Esophagus squamous epithelium (tissue), 4 donors: ENCODE measurements around the gene TUBA3E.
"Not testable (repeated sequence)": the region's sequence is repeated elsewhere in the genome, so short reads cannot be mapped to it uniquely, and the experiment has no call there.

Source experiments
- POLR2A ChIP-seq, 4 donors: fragments of 450-650 bp; IDR thresholded peaks; one replicate each; pipeline ENCODE4 v1.6.1; 2017; ENCODE audit warnings: antibody characterized with exemption in 4 of 4, mild to moderate bottlenecking in 4 of 4, moderate library complexity in 3 of 4
- TF ChIP-seq, protein P1 (sequence below), 6 experiments: fragments of 450-650 bp in 4 of 6; fragments of 200-600 bp in 2 of 6; sonication (generic) in 2 of 6; IDR thresholded peaks; one replicate each; pipeline ENCODE4 v1.5.1; 2016 to 2019; ENCODE audit warnings: antibody characterized with exemption in 6 of 6, mild to moderate bottlenecking in 4 of 6, moderate library complexity in 4 of 6

GRCh38 chr2:130191319-130191718, 6.9 kb downstream of the TUBA3E start:
- TF ChIP-seq, protein P1, sequence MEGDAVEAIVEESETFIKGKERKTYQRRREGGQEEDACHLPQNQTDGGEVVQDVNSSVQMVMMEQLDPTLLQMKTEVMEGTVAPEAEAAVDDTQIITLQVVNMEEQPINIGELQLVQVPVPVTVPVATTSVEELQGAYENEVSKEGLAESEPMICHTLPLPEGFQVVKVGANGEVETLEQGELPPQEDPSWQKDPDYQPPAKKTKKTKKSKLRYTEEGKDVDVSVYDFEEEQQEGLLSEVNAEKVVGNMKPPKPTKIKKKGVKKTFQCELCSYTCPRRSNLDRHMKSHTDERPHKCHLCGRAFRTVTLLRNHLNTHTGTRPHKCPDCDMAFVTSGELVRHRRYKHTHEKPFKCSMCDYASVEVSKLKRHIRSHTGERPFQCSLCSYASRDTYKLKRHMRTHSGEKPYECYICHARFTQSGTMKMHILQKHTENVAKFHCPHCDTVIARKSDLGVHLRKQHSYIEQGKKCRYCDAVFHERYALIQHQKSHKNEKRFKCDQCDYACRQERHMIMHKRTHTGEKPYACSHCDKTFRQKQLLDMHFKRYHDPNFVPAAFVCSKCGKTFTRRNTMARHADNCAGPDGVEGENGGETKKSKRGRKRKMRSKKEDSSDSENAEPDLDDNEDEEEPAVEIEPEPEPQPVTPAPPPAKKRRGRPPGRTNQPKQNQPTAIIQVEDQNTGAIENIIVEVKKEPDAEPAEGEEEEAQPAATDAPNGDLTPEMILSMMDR (IDR thresholded peaks at IDR 0.05) = not testable (repeated sequence)
- not testable (repeated sequence) for TF ChIP-seq POLR2A (IDR thresholded peaks at IDR 0.05)
